ENCODE data around the gene ORC3.

DNA sequence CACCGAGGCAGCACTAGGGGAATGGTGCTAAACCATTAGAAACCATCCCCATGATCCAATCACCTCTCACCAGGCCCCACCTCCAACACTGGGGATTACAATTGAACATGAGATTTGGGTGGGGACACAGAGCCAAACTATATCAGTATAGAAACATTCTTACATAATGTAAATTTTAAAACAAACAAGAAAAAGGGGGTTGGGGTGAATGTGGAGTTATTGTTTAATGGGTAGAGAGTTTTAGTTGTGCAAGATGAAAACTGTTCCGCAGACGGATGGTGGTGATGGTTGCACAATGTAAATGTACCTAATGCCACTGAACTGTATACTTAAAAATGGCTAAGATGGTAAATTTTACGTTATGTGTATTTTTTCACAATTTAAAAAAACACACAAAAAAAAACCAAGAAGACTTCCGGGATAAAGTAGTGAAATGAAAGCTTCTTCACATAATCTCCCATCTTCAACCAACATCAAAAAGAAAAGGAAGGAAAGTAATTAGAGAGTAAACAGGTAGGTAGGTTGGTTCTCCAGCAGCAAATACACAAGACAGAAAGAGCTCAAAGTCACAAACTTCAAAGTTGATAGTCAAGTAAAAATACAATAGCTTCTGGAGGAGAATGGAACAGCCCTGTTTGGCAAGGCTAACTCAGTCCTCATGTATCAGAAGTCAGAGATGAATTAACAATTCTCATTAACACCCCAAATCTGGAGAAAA lies 16.5 kb upstream of the ORC3 start:
- TF ChIP-seq, protein P1, sequence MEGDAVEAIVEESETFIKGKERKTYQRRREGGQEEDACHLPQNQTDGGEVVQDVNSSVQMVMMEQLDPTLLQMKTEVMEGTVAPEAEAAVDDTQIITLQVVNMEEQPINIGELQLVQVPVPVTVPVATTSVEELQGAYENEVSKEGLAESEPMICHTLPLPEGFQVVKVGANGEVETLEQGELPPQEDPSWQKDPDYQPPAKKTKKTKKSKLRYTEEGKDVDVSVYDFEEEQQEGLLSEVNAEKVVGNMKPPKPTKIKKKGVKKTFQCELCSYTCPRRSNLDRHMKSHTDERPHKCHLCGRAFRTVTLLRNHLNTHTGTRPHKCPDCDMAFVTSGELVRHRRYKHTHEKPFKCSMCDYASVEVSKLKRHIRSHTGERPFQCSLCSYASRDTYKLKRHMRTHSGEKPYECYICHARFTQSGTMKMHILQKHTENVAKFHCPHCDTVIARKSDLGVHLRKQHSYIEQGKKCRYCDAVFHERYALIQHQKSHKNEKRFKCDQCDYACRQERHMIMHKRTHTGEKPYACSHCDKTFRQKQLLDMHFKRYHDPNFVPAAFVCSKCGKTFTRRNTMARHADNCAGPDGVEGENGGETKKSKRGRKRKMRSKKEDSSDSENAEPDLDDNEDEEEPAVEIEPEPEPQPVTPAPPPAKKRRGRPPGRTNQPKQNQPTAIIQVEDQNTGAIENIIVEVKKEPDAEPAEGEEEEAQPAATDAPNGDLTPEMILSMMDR (conservative IDR thresholded peaks at IDR 0.05; ENCODE audit: low read depth, low read length): no peak
- TF ChIP-seq EZH2 (IDR thresholded peaks at IDR 0.05; ENCODE audit: low read length, unreplicated experiment): no peak

Data from PC-3 (cell line).